GM18502 (cell line): Measurements from ENCODE around the gene MLLT1.

Experiments
- ATAC-seq: cut with Tn5 transposase; IDR thresholded peaks from one replicate; pipeline ENCODE4 v1.9.1; 2021; ENCODE audit warnings: mild to moderate bottlenecking; ENCODE audit not compliant: unreplicated experiment, poor library complexity

Gene MLLT1

DNA sequence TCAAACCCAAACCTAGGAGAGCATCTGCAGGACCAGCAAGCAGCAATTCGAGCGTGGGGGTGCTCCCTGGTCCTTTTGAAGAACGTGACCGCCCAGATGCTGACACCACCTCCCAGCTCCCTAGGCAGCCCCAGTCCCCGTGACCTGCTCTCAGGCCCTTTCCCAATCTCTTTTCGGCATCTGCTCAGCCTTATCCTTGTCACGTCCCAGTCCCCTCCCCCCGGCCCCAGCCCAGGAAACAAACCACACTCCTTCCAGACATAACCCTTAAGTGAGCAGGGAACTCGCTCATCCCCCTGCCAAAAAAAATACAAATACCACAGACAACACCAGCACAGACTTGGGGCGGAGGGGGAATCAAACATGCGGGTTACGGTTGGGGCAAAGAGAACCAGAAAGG is 3.3 kb downstream of the MLLT1 start:
- ATAC-seq: no peak

DNA sequence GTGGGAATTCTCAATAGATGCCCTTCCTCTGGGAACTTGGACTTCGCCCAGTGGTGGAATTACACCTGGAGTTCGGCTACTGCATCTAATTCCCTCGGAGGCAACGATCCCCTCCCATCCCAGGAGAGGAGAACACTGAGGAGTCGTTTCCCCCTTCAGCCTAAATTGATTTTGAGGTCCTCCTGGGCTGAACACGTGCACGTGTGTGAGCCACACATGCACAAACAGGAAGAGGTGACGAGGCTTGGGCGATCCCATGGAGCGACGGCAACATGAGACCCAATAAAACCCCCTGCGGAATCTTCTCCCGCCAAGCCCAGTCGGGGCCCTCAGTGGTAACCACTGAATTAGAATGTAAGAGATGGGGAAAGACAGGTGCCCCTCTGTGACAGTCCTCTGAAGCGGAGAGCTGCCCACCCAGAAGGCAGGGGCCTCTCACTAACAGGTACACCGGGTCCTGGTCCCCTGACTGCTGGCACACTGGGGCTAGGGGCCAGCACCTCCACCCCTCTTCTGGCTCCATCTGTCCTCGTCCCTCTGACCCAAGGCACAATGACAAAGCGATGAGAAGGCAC is 4.5 kb downstream of the MLLT1 start:
- ATAC-seq: no peak

DNA sequence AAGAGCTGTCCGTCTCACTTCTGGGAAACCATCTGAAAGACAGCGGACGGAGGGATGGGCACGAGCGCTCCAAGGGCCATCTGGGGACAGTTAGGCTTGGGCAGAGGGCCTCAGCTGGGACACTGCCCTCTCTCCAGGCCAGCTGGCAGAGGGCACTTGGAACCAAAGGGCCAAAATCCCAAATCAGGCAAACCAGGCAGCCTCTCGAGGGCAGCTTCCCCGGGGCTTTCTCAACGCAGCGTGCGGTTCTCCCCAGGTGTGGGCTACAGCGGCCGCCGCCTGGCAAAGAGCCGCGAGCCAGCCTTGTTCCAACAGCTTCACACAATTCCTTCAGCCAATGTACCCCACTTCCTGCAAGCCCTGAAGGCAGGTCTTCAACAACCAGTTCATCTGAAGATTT is 5.0 kb downstream of the MLLT1 start:
- ATAC-seq: no peak

DNA sequence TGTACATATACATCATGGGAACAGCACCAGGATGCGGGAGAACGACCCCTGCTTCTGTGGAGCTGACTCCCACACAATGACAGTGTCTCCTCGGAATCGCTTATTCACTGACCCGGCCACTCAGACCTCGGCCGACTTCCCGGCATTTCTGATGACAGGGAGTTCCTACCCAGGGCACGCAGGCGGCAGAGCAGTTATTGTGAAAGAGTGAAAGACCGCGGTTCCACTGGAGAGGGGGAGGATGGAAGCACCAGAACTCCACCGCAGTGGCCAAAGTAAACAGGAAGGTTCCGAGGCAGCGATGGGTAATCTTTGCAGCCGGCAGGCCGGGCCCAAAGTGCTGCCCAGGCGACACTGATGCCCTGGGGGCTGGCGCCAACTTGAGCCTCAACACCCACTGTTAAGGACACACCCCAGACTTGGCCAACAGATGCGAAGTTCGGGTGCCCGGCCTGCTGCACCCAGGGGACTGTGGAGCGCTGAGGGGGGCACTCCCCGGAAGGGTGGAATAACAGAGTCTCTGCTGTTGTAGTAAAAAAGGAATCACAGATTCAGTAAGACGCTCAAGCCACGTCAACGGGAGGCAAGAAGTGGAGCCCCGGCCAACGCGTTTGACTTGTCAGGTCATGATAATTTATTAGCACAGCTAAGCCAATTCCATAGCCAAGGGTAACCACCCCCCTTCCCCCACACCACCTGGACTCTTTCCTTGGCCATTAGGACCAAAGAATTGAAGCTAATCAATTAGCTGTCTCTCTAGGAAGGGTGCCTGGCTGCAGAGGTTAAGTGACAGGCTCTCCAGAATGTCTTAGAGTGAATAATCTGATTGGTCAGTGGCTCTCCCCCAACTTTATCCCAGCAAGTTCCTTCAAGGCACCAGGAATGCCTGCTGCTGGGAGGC is 5.8 kb downstream of the MLLT1 start:
- ATAC-seq: no peak

DNA sequence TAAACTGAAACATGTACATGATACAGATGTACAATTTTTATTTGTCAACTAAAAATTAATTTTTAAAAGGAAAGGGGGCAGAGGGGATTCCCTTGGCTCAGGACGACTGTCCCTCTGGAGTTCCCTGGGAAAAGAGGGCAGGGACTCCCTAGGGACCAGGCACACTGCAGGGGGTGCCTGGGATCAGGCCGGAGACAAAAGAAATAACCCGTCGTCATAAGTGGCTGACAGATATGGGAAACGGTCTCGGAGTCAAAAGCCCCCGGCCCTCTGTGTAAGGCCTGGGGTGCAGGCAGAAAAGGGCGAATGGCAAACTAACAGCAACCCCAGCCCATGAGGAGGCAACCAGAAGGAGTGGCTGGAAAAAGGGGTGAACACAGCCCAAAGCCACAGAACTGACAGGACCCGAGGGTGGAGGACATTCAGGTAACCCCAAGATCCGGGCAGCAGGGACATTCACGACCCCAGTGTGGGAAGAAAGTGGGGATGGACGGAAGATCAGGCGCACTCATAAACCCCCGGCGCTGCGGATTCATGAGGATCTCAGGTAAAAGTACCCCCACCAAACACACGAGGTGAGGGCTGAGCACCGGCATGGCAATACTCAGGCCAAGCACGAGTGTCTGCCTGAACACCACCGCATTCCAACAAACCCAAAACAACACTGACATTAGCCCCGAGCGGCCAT is 6.7 kb downstream of the MLLT1 start:
- ATAC-seq: no peak

DNA sequence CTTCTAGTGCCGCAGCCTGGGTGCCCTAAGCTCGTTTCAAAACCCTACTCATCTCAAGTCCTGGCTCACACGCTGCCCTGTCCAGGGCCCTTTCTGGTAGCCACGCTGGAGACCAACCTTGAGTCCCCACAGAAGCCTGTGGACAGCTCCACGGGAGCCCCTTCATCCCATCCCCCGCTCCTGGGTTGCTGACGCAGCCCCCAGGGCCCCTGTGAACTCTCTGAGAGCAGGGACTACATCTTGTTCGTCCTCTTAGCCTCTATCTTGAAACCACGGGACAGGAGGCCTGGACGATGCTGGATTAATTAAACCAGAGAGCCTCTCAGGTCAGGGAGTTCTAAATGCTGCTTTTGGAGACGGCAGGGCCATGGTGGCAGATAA is 7.4 kb downstream of the MLLT1 start:
- no peak for ATAC-seq

DNA sequence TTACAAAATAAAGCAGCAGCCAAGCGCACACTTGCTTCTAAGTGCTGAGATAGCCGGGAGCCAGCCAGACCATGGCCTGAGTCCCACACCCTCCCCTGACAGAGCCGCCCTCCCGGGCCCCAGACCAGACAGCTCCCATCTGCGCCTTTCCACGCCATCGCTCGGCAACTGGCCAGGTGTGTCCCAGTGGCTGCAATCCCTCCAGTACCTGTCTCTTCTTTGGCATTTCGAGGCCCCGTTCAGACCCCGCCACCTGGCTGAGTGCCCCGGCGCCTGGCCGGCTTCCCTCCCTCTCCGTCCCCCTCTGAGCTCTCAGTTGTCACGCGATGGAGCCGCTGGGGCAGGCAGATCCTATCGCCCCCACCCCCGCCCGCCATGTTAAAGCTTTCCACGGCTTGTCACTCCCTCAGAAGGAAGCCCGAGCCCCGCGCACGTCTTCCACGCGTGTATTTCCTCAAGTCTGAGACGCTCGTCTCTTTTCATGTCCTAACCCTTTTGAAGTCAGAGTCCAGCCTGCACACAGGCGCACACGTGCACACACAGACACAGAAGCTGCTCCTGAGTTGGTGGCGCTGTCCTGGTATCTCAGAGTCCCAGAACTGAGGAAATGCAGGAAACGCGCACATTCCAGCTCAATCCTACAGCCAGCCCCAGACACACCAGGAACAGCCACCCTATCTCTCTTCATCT is 7.9 kb downstream of the MLLT1 start:
- ATAC-seq: no peak

DNA sequence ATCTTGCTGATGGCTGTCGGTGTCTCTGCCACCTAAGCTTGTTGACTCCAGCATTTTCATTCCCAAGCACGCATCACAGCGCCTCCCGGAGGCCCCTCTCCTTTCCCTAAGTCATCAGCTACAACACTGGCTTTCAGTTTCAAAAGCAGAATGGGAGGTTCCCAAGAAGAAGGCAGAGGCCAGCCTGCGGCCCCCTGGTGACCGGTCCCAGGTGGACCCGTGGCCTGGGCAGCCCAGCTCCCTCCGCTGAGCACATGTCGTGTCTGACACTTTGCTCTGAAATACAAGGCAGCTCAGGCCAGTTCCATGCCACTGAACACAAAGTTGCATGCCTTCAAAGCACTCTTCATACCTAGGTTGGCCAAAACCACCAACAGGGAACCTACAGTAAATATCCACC is 8.5 kb downstream of the MLLT1 start:
- no peak for ATAC-seq

DNA sequence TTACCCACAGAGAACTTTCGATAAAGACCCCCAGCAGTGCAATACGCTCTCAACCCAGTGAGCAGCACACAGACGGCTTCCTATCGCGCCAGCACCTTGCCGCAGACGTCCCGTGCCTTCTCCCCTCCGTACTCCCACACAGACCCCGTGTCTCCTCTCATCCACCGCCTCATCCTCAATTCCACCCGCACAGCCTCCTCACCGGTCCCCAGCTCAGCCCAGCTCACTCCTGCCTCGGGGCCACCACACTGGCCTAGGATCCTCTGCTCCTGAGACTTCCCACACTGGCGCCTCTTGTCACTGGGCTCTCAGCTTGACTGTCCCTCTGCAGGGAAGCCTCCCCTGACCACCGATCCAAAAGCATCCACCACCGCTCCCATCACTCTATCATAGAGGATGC is 9.0 kb downstream of the MLLT1 start:
- no peak for ATAC-seq

DNA sequence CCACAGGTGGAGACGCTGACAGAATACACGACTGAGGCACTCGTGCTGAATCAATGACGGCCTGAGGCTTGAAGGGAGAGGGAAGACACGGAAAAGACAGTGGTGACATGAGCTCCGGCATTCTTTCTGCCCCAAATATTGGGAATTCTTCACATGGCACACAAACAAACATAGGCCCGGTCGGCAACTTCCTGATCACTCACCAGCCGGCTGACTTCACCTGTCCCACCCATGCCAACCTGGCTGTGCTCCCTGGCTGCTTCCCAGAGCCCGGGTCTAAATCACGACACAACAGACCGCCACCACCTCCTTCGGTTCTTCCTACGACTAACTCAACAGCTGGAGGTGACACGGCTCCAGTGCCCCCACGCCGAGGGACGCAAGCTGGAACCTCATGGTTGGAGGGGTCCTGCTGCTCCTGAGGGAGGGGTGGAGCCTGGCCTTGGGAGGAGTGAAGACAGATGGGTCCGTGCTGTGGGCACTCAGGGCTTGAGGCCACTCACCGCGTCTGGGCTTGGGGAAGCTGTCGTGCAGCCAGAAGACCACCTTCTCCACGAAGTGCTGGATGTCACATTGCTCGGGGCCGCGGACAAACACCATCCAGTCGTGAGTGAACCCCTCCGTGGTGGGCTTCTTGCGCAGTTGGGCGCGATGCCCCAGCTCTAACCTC is 9.6 kb downstream of the MLLT1 start:
- ATAC-seq: no peak

DNA sequence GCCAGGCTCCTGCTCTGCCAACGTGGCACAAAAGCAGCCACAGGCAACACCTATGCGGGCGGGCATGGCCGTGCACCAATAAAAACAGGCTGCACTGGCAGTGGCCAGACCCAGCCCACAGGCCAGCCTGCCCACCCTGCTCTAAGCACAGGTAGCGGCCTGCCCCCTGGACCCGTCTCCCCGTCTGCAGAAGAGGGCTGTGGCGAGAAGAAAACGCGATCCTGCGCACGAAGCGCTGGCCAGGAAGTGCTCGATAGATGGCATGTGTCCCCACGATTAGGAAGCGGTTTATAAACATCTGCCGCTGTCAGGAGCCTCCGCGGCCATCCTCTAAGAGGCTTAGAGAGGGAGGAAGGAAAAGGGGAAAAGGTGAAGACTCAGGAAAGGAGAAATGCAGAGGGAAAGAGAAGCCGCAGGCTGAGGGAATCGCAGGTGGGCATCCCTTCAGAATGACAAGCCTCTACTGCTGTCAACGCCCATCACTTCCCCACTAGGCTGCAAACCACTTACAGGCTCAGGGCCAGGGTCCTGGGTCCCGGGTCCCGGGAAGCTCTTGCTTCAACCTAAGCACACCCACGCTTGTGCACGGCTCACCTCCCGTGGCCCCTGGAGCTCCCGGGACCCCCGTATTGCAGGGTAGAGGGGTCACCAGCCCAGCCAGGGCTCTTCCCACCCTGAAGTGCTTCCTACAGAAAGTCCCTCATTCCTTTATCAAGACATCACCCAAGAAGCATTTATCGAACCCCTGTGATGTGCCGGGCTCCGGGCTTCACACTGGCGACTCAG is 10.5 kb downstream of the MLLT1 start:
- ATAC-seq: no peak

DNA sequence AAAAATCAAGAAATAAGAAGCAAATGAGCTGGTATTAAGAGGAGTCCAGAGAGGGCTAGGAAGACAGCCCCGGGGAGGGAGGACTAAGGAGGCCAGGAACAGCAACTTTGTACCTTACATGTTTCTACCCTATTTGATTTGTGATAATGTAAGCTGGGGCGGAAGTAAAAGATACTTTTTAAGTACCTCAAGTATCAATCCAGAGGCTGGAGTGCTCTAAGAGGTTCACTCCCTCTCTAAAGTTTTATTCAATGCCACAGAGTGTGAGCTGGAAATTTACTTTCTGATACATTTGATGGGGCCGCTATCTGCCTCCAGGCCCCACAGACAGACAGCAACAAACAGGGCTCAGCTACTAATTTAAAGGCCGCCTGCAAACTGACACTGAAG is 11.4 kb downstream of the MLLT1 start:
- no peak for ATAC-seq

DNA sequence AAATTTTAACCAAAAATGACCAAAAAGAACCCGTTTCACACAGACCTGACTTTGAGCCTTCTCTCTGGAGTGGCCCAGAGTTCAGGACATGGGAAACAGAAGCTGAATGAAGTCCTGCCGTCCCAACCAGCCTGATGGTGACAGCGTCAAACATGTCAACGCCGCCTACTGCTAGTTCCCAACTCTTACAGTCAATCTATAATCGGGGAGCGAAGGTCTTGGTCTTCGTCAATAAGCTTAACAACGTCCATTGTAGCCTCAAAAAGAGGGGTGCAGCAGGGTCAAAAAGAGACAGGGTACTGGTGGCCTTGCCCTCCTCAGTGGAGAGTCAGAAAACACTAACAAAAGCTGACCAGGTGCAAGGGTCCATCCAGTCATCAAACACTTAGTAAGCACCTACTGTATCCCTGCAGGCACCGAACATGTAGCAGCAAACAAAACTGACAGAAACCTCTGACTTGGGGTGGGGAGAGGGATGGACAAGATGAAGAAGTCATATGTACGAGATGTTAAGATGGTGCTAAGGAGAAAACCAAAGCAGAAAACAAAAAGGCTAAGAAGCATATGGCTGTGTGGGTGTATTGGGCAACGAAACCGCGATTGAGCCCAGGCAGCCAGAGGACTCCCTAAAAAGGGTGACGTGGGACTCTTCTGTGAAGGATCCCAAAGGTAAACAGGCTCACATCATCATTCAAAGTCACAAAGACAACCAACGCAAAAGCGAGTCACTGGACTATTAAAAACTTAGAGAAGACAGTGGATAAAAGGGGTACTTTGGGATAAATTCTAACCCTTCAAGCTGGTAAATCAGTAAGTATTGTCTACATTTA is 12.0 kb downstream of the MLLT1 start:
- no peak for ATAC-seq

DNA sequence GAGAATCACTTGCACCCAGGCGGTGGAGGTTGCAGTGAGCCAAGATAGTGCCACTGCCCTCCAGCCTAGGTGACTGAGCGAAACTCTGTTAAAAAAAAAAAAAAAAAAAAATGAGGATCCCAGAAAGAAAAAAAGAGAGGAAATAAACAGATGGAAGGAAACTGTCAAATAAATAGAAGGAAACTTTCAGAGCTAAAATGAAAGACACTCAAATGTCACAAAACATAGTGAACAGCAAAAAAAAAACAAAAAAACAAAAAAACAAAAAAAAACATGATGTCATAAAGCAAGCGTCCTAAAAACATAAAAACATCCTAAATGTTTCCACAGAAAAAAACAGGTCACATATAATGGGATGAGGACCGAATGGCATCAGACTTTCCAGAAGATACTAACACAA is 15.0 kb downstream of the MLLT1 start:
- ATAC-seq: no peak

DNA sequence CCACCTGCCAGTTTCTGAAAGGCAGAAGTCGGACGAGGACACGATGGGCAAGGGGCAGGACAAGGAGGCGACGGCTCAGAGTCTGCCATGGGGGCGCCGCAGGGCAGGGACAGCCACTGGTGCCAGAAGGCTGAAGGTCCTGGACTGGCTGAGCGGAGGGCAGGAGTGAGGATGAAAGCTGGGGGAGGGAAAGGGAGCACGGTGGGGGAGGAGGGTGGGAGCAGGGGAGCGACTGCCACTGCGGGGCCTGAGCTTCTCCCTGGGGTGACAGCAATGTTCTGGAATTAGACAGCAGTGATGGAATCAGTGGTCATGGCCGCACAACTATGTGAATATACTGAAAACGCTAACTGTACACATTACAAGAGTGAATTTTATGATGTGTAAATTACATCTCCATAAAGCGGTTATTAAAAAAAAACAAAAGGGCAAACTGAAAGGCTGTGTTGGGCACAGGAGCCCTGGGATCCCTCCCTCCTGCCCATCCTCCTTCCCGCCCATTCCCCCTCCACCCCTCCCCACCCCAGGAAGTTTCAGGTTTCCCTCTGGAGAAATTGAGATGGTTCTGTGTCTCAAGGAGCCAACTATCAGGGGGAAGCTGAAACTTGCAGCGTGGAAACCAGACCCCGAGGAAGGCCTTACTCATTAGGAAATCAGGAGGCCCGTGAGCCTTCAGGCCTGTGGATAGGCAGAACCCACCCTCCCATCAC is 15.9 kb downstream of the MLLT1 start:
- no peak for ATAC-seq

DNA sequence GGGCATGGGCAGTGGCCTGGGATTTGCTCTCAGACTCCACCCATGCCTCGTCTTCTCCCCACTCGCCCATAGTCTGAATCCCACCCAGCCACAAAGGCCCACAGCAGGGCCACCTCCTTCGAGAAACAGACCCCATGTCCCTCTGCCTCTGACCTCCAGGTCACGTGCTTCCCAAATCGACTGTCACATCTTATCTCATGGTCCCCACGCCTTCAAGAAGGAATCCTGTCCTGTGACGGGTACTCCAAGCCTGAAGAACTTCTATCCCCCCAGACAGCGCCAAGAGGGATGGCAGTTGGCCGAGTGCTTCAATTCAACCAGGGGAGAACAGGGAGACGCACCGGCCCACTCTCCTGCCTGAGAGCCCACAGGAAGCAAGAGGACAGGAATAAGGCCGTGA is 16.5 kb downstream of the MLLT1 start:
- no peak for ATAC-seq

DNA sequence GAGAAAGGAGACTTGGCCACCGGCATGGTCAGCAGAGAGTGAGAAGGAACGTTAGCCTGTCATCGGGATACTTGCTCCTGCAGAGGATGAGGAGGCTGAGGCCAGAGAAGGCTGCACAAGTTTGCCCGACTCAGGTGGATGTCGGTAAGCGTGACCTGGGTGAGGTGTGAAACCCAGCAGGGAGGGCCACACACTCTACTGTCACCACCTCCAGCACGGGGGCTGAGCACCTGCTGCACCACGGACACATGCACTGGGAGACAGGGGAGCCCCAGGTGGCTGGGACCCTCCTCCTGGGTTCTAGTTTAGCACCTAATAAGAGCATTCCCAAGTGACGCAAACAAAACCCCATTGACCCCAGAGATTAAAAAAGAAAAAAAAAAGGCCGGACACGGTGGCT is 17.3 kb downstream of the MLLT1 start:
- ATAC-seq: no peak

DNA sequence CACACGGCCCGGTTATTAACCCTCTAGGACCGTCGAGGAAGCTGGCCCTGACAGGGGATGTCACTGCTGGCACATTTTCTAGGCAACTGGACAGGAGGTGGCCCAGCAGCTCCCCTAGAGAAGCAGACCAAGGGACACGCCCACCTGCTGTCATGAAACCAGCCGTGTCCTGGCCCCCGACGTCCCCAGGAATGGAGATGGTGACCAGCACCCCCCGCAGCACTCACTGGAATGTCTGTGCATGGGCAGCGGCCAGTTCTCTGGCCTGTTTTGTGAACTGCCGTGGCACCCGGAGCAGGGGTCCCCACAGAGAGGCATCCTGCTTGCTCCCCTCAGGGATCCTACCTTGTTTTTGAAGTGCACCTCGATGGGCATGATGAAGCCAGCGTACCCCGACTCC is 17.9 kb downstream of the MLLT1 start:
- no peak for ATAC-seq
